Suprapubic skin (tissue), 4 donors: Measurements from ENCODE around the gene BCL7C. TPM values are rescaled to one million over a fixed set of nuclear protein-coding genes. Genes with fewer than 3 reads are reported as not detected.

ENCODE experiments used
- DNase-seq, 2 donors: peaks; one replicate each; pipeline ENCODE4 v3.0.0-alpha.2; 2019; ENCODE audit warnings: low spot score in 2 of 2
- H3K27ac ChIP-seq: fragments of 200-600 bp; sonication (generic); one replicate; pipeline ENCODE4 v1.5.1; 2019
- H3K27me3 ChIP-seq: fragments of 200-600 bp; sonication (generic); one replicate; pipeline ENCODE4 v1.5.1; 2019
- H3K36me3 ChIP-seq: fragments of 200-600 bp; sonication (generic); one replicate; pipeline ENCODE4 v1.5.1; 2019
- H3K4me1 ChIP-seq: fragments of 200-600 bp; sonication (generic); one replicate; pipeline ENCODE4 v1.5.1; 2019
- H3K4me3 ChIP-seq: fragments of 200-600 bp; sonication (generic); one replicate; pipeline ENCODE4 v1.5.1; 2019; ENCODE audit warnings: mild to moderate bottlenecking
- H3K9me3 ChIP-seq: fragments of 200-600 bp; sonication (generic); one replicate; pipeline ENCODE4 v1.5.1; 2019
- EP300 ChIP-seq: sonication (generic); formaldehyde crosslinking; IDR thresholded peaks from one replicate; pipeline ENCODE4 v1.6.1; 2017; ENCODE audit warnings: antibody characterized with exemption
- POLR2A ChIP-seq, 2 donors: fragments of 450-650 bp; IDR thresholded peaks; one replicate each; pipeline ENCODE4 v1.6.1; 2017; ENCODE audit warnings: antibody characterized with exemption in 2 of 2, mild to moderate bottlenecking in 2 of 2, moderate library complexity in 2 of 2
- POLR2AphosphoS5 ChIP-seq, 3 donors: sonication (generic); formaldehyde crosslinking; IDR thresholded peaks; one replicate each; pipeline ENCODE4 v1.6.1; 2017; ENCODE audit warnings: antibody characterized with exemption in 3 of 3
- WGBS: methylation state at CpG from one replicate; pipeline ENCODE4 v1.1.5; 2018; 5-methylcytosine and 5-hydroxymethylcytosine counted together
- total RNA-seq, 4 donors: library from RNA; depleted of rRNA; stranded (reverse); fragments of >200 nt; gene quantifications; one replicate each; pipeline ENCODE4 v1.1.0, GENCODE V29; 2016
- TF ChIP-seq, protein P1 (sequence below), 2 donors: fragments of 200-600 bp in 1 of 2; fragments of 450-650 bp in 1 of 2; sonication (generic) in 1 of 2; IDR thresholded peaks; one replicate each; pipeline ENCODE4 v1.5.1; 2016 to 2019; ENCODE audit warnings: antibody characterized with exemption in 2 of 2, mild to moderate bottlenecking in 1 of 2, moderate library complexity in 1 of 2

Gene BCL7C
- total RNA-seq, 4 donors from 2014 or later = 32.3 to 47.2 (median 43.9) TPM

DNA sequence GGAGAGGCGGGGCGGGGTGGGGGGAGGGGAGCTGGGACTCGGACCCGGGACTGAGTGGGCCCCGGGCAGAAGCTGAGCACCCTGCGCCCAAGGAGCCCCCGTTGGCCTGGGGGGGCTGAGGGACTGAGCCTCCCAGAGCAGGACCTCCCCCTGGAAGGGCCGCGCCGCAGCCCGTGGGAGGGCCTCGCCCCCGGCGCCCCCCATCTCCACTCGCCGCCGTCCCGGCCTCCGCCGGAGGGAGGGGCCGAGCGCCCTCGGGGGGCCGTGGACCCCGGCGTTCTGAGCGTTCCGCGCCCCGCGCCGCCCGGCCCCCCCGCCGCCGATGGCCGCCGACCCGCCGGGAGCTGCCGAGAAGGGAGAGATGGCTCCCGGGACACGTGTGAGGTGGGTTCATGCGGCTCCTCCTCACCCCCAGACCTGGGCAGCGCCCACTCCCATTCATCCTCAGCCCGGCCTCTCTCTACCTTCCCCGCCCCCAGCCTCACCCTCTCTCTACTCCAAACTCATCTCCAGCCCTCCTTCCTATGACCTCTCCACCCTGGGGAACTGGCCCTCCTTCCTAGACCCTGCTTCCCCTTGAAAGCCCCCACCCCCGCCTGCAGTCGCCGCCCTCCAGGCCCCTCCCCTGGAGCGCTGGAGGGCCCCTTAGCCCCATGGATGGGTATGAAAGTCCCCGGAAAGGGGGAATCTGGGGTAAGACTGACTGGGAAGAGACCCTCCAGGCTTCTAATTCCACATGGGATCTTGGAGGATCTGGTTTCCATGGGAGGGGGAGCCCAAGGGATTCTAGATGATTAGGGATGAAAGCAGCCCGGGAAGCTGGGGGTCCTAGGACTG lies 30.4 kb upstream of the BCL7C start:
- Histone ChIP-seq H3K36me3 (peaks cover 11% of the 10 kb centered on the region), H3K27me3 (no peaks in the 10 kb centered on the region), H3K4me3 (peak overlapping the region; percentile 73), H3K4me1 (peaks cover 42% of the 10 kb centered on the region), H3K9me3 (no peaks in the 10 kb centered on the region), H3K27ac (peak overlapping the region; percentile 77)
- WGBS = 17% methylated on average over 12 of the region's 53 CpGs
- DNase-seq = peak in 1 of 2 donors; percentile 78
- no peak for TF ChIP-seq EP300
- no peak for TF ChIP-seq POLR2AphosphoS5 (IDR thresholded peaks at IDR 0.05)
- TF ChIP-seq POLR2A (IDR thresholded peaks at IDR 0.05) = no peak
- TF ChIP-seq, protein P1, sequence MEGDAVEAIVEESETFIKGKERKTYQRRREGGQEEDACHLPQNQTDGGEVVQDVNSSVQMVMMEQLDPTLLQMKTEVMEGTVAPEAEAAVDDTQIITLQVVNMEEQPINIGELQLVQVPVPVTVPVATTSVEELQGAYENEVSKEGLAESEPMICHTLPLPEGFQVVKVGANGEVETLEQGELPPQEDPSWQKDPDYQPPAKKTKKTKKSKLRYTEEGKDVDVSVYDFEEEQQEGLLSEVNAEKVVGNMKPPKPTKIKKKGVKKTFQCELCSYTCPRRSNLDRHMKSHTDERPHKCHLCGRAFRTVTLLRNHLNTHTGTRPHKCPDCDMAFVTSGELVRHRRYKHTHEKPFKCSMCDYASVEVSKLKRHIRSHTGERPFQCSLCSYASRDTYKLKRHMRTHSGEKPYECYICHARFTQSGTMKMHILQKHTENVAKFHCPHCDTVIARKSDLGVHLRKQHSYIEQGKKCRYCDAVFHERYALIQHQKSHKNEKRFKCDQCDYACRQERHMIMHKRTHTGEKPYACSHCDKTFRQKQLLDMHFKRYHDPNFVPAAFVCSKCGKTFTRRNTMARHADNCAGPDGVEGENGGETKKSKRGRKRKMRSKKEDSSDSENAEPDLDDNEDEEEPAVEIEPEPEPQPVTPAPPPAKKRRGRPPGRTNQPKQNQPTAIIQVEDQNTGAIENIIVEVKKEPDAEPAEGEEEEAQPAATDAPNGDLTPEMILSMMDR (IDR thresholded peaks at IDR 0.05) = no peak

GRCh38 chr16:30923554-30924075 lies 29.7 kb upstream of the BCL7C start, which contains the start of gene FBXL19:
Gene FBXL19, plus strand, starts transcription at chr16:30923572. Its CDS starts 2,183 bp downstream, at chr16:30925755.
- H3K27ac ChIP-seq = peak within 1 kb of the TSS; percentile 93
- peak within 1 kb of the TSS; percentile 73 for H3K4me3 ChIP-seq
- peaks cover 39% of the 10 kb centered on the region for H3K4me1 ChIP-seq
- peaks cover 11% of the 10 kb centered on the region for H3K36me3 ChIP-seq
- TF ChIP-seq EP300 (no peak), POLR2AphosphoS5 (IDR thresholded peaks at IDR 0.05) (no peak), POLR2A (IDR thresholded peaks at IDR 0.05) (no peak)
- TF ChIP-seq, protein P1 (IDR thresholded peaks at IDR 0.05) = no peak
- H3K9me3 ChIP-seq = no peaks in the 10 kb centered on the region
- H3K27me3 ChIP-seq = no peaks in the 10 kb centered on the region
- DNase-seq = peak in 1 of 2 donors; percentile 83
- 0% methylated on average over 15 of the region's 31 CpGs for whole genome bisulfite sequencing

DNA sequence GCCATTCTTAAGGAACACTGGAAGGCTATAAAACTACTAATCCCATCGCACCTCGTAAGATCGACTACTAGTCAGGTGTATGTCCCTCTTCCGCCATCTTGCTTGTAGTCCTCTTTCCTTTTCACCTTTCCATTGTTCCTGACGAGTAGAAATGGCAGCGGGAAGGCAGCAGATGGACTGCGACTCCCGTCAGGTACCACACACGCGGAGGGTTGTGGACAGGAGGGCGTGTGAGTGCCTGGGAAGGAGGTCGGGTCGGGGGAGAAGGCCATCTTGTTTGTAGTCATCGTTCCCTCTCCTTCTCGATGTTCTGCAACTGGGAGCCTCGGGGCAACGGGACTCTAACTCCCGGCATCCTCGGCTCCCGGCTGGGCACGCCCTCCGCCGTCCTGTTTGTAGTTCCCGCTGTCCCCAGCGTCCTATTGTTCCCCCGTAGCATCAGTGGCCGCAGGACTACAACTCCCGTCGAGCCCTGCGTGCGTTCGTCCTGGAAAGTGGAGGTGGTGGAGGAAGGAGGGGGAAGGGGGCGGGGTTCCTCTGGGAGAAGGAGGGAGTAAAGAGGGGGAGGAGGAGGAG lies 29.2 kb upstream of the BCL7C start:
- TF ChIP-seq, protein P1 (IDR thresholded peaks at IDR 0.05) = no peak
- no peak for TF ChIP-seq POLR2A (IDR thresholded peaks at IDR 0.05)
- TF ChIP-seq POLR2AphosphoS5 (IDR thresholded peaks at IDR 0.05) = peak; percentile 69 to 97 (median 83)
- no peak for TF ChIP-seq EP300
- WGBS = under 1% methylated on average over 33 of the region's 33 CpGs
- Histone ChIP-seq H3K4me3 (peak overlapping the region; percentile 73), H3K27ac (peak overlapping the region; percentile 93), H3K36me3 (peaks cover 11% of the 10 kb centered on the region), H3K27me3 (no peaks in the 10 kb centered on the region), H3K9me3 (no peaks in the 10 kb centered on the region), H3K4me1 (peaks cover 39% of the 10 kb centered on the region)
- peak; percentile 99 to 100 for DNase-seq

DNA sequence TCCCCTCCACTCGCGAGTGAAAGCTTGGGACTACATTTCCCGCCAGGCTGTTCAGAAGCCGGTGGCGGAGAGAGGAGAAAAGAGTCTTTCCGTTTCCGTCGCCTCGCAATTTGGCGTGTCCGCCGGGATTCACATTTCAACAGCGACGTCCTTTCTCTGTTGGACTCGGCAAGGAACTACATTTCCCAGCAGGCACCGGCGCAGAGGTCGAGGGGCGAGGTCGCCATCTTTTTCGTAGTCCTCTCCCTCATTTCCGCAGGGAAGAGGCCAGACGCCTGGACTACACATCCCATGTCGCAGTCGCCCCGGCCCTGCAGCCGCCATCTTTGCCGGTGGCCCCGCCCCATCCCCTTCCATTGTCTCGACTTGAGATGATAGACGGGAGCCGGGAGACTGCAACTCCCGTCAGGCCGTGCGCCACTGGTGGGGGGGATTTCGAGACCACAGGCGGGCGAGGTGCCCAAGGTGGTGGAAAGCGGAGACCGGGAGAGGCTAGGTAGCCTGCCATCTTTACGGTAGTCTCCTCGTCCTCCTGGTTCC lies 28.6 kb upstream of the BCL7C start:
- TF ChIP-seq POLR2A (IDR thresholded peaks at IDR 0.05) (no peak), POLR2AphosphoS5 (IDR thresholded peaks at IDR 0.05) (peak; percentile 29 to 65 (median 49))
- peak; percentile 100 for DNase-seq
- H3K9me3 ChIP-seq = no peaks in the 10 kb centered on the region
- WGBS = 0% methylated on average over 26 of the region's 42 CpGs
- peaks cover 11% of the 10 kb centered on the region for H3K36me3 ChIP-seq
- peak overlapping the region; percentile 73 for H3K4me3 ChIP-seq
- peaks cover 33% of the 10 kb centered on the region for H3K4me1 ChIP-seq
- no peaks in the 10 kb centered on the region for H3K27me3 ChIP-seq
- peak overlapping the region; percentile 93 for H3K27ac ChIP-seq

DNA sequence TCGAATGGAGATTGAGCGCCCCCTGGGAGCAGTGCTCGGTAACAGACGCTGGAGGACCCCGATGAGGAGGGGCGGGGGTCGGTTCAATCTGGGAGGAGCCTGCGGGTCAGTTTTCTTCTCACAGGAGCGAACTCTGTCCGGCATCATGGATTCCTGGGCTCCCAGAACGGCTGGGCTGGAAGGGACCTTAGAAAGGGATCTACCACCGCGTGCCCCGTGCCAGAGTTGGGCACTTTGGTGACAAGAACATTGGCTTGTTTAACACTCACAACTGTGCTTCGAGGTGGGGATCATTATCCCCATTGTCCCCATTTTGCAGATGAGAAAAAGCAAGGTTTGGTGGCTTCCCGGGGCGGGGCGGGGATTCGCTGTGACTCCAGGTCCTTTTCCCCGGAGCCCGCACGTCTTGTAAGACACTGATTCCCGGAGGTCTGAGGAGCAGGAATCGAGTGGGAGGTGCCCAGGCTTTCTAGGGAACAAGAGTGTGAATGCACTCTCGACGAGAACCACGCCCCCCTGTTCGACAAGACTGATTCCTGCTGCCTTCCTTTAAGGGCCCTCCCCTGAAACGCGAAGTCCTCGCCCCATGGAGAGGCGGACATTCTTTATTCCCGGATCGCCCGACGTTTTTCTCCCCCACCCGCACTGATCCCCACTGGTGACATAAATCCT lies 28.0 kb upstream of the BCL7C start:
- Histone ChIP-seq H3K4me1 (peaks cover 27% of the 10 kb centered on the region), H3K9me3 (no peaks in the 10 kb centered on the region), H3K27me3 (no peaks in the 10 kb centered on the region), H3K4me3 (peak overlapping the region; percentile 73), H3K36me3 (peaks cover 11% of the 10 kb centered on the region), H3K27ac (peak overlapping the region; percentile 93)
- WGBS = 0% methylated on average over 35 of the region's 37 CpGs
- TF ChIP-seq EP300 = no peak
- peak in 1 of 2 donors; percentile 20 for TF ChIP-seq POLR2A (IDR thresholded peaks at IDR 0.05)
- TF ChIP-seq, protein P1 (IDR thresholded peaks at IDR 0.05) = peak; percentile 87 to 91
- peak in 2 of 3 donors; percentile 5 to 23 for TF ChIP-seq POLR2AphosphoS5 (IDR thresholded peaks at IDR 0.05)
- DNase-seq = peak; percentile 93 to 97
